ENCODE data around the gene ADORA2B. TPM values are rescaled to one million over a fixed set of nuclear protein-coding genes. Genes with fewer than 3 reads are reported as not detected.
"Not testable (repeated sequence)": the region's sequence is repeated elsewhere in the genome, so short reads cannot be mapped to it uniquely, and the experiment has no call there.

The ADORA2B gene
- total RNA-seq, 1 experiment from 2014 or later, result 21.7 TPM

DNA sequence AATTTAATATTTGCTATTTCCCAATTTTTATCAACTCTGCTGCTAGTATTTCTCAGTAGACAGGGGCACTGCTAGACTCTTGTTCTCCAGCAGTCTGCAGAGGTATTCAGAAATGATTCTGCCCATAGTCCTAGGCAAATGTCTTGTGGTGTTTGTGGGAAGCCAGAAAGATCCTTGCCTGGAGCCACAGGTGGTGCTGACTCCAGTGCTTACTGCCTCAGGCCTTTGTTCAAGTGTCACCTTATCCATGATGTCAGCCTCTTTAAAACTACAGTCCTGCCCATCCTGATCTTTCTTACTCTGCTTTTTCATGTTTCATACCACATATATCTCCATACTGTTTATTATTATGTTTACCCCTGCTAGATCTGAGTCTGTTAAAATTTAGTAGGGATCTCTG, 28.1 kb downstream of the ADORA2B start:
- intact Hi-C loops (cut with micrococcal nuclease), result no loop called here
- Mint-ChIP-seq H3K4me1 (ENCODE audit: insufficient read depth, unreplicated experiment) (peaks cover 12% of the 10 kb centered on the region), H3K27me3 (ENCODE audit: insufficient read depth, unreplicated experiment) (no peaks in the 10 kb centered on the region), H3K36me3 (ENCODE audit: insufficient read depth, unreplicated experiment) (peaks cover 40% of the 10 kb centered on the region), H3K4me3 (ENCODE audit: unreplicated experiment) (no peak overlapping the region), H3K27ac (ENCODE audit: low read depth, unreplicated experiment) (no peak overlapping the region), H3K9me3 (ENCODE audit: unreplicated experiment) (no peaks in the 10 kb centered on the region)
- no TSS peak for BruUV-seq (replicated peaks)
- ChIA-PET CTCF (interaction anchor here (1.1 kb wide), 1 partner anchor 421 kb away, joined by 3 read pairs; no protein-coding TSS in a partner anchor), POLR2A (no interaction called here)
- TF ChIP-seq, protein P1, sequence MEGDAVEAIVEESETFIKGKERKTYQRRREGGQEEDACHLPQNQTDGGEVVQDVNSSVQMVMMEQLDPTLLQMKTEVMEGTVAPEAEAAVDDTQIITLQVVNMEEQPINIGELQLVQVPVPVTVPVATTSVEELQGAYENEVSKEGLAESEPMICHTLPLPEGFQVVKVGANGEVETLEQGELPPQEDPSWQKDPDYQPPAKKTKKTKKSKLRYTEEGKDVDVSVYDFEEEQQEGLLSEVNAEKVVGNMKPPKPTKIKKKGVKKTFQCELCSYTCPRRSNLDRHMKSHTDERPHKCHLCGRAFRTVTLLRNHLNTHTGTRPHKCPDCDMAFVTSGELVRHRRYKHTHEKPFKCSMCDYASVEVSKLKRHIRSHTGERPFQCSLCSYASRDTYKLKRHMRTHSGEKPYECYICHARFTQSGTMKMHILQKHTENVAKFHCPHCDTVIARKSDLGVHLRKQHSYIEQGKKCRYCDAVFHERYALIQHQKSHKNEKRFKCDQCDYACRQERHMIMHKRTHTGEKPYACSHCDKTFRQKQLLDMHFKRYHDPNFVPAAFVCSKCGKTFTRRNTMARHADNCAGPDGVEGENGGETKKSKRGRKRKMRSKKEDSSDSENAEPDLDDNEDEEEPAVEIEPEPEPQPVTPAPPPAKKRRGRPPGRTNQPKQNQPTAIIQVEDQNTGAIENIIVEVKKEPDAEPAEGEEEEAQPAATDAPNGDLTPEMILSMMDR (IDR thresholded peaks at IDR 0.05; ENCODE audit: unreplicated experiment), result no peak
- DNase-seq (ENCODE audit: unreplicated experiment), result no peak

DNA sequence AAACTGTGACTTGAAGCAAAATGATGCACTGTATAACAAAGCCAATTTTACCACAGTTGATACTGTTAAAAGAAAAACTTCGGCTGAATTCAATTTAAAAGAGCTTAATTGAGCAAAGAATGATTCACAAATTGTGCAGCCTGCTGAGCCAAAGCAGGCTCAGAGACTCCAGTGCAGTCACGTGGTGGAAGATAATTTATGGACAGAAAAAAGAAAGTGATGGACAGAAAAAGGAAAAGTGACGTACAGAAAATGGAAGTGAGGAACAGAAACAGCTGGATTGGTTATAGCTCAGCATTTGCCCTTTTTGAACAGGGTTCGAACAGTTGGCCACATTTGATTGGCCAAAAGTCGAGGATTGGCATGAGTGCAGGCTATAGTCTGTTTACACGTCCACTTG, 28.9 kb downstream of the ADORA2B start:
- no TSS peak for BruUV-seq (replicated peaks)
- Mint-ChIP-seq H3K4me3 (ENCODE audit: unreplicated experiment) (no peak overlapping the region), H3K36me3 (ENCODE audit: insufficient read depth, unreplicated experiment) (peaks cover 47% of the 10 kb centered on the region), H3K4me1 (ENCODE audit: insufficient read depth, unreplicated experiment) (peaks cover 12% of the 10 kb centered on the region), H3K27ac (ENCODE audit: low read depth, unreplicated experiment) (no peak overlapping the region), H3K27me3 (ENCODE audit: insufficient read depth, unreplicated experiment) (no peaks in the 10 kb centered on the region), H3K9me3 (ENCODE audit: unreplicated experiment) (no peaks in the 10 kb centered on the region)
- ChIA-PET CTCF (interaction anchor here (0.5 to 1.2 kb wide), 3 partner anchors 47 to 422 kb away, joined by 3 to 4 read pairs (median 3); no protein-coding TSS in a partner anchor), POLR2A (interaction anchor here (0.7 to 1.3 kb wide), 2 partner anchors 9 to 72 kb away, joined by 3 to 4 read pairs; no protein-coding TSS in a partner anchor)
- TF ChIP-seq, protein P1 (IDR thresholded peaks at IDR 0.05; ENCODE audit: unreplicated experiment), result no peak
- no peak for DNase-seq (ENCODE audit: unreplicated experiment)
- intact Hi-C loops (cut with micrococcal nuclease), result no loop called here

DNA sequence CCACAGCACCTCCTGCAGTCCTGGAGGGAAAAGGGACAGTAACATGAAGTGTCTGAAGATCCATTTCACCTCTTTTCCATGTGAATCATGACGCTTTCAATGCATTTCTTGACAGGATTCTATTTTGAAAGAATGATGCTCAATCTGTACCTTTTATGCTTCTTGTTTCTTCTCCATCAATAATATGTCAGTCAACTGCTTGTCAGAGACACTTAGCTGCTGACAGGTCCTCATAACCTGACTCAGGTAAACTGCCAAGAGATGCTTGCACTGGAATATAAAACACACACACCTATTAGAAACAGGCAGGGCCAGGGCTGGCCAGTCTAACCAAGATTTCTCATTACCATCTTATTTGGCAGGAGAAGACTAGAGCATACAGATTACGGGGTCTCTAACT, 33.0 kb downstream of the ADORA2B start:
- H3K36me3 Mint-ChIP-seq (ENCODE audit: insufficient read depth, unreplicated experiment), result peaks cover 59% of the 10 kb centered on the region
- TF ChIP-seq, protein P1 (IDR thresholded peaks at IDR 0.05; ENCODE audit: unreplicated experiment), result no peak
- H3K27ac Mint-ChIP-seq (ENCODE audit: low read depth, unreplicated experiment), result no peak overlapping the region
- H3K4me3 Mint-ChIP-seq (ENCODE audit: unreplicated experiment), result no peak overlapping the region
- POLR2A ChIA-PET, result no interaction called here
- CTCF ChIA-PET, result no interaction called here
- intact Hi-C loops (cut with micrococcal nuclease), result no loop called here
- no peaks in the 10 kb centered on the region for H3K27me3 Mint-ChIP-seq (ENCODE audit: insufficient read depth, unreplicated experiment)
- H3K9me3 Mint-ChIP-seq (ENCODE audit: unreplicated experiment), result no peaks in the 10 kb centered on the region
- DNase-seq (ENCODE audit: unreplicated experiment), result no peak
- H3K4me1 Mint-ChIP-seq (ENCODE audit: insufficient read depth, unreplicated experiment), result peaks cover 20% of the 10 kb centered on the region
- no TSS peak for BruUV-seq (replicated peaks)

DNA sequence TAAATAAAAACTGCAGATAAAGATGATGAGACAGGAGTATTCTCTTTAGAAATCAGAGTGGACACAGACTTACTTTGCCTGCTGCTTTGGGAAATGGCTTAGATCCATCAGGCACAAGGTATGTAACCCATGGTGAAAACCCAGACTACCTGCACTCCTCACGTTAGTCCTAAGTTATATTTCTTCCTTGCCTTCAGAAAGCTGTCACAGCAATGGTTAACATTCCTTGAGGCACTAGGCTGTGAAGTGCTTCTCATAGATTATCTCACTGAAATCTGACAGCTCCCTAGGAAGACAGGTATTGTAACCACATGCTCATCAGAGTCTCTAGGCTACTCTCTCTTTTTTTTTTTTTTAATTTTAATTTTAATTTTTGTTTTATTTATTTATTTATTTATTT, 33.7 kb downstream of the ADORA2B start:
- TF ChIP-seq, protein P1 (IDR thresholded peaks at IDR 0.05; ENCODE audit: unreplicated experiment), result no peak
- Mint-ChIP-seq H3K27ac (ENCODE audit: low read depth, unreplicated experiment) (no peak overlapping the region), H3K4me1 (ENCODE audit: insufficient read depth, unreplicated experiment) (peaks cover 13% of the 10 kb centered on the region), H3K9me3 (ENCODE audit: unreplicated experiment) (no peaks in the 10 kb centered on the region), H3K27me3 (ENCODE audit: insufficient read depth, unreplicated experiment) (no peaks in the 10 kb centered on the region), H3K4me3 (ENCODE audit: unreplicated experiment) (no peak overlapping the region), H3K36me3 (ENCODE audit: insufficient read depth, unreplicated experiment) (peaks cover 66% of the 10 kb centered on the region)
- CTCF ChIA-PET, result interaction anchor here (0.7 kb wide), 1 partner anchor 33 kb away, joined by 3 read pairs; no protein-coding TSS in a partner anchor
- BruUV-seq (replicated peaks), result no TSS peak
- POLR2A ChIA-PET, result no interaction called here
- DNase-seq (ENCODE audit: unreplicated experiment), result no peak
- intact Hi-C loops (cut with micrococcal nuclease), result no loop called here

DNA sequence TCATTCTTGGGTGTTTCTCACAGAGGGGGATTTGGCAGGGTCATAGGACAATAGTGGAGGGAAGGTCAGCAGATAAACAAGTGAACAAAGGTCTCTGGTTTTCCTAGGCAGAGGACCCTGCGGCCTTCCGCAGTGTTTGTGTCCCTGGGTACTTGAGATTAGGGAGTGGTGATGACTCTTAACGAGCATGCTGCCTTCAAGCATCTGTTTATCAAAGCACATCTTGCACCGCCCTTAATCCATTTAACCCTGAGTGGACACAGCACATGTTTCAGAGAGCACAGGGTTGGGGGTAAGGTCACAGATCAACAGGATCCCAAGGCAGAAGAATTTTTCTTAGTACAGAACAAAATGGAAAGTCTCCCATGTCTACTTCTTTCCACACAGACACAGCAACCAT, 34.1 kb downstream of the ADORA2B start:
- H3K9me3 Mint-ChIP-seq (ENCODE audit: unreplicated experiment); H3K27me3 Mint-ChIP-seq (ENCODE audit: insufficient read depth, unreplicated experiment); intact Hi-C loops (cut with micrococcal nuclease); POLR2A ChIA-PET; BruUV-seq (replicated peaks); CTCF ChIA-PET; DNase-seq (ENCODE audit: unreplicated experiment); H3K27ac Mint-ChIP-seq (ENCODE audit: low read depth, unreplicated experiment); H3K4me3 Mint-ChIP-seq (ENCODE audit: unreplicated experiment): not testable (repeated sequence)
- H3K4me1 Mint-ChIP-seq (ENCODE audit: insufficient read depth, unreplicated experiment), result peaks cover 13% of the 10 kb centered on the region
- peaks cover 68% of the 10 kb centered on the region for H3K36me3 Mint-ChIP-seq (ENCODE audit: insufficient read depth, unreplicated experiment)

All from MCF 10A (cell line).